ENCODE data around the gene SLC35D2. TPM values are rescaled to one million over a fixed set of nuclear protein-coding genes. Genes with fewer than 3 reads are reported as not detected.
"Not testable (repeated sequence)": the region's sequence is repeated elsewhere in the genome, so short reads cannot be mapped to it uniquely, and the experiment has no call there.

The SLC35D2 gene
- polyA plus RNA-seq, 3 donors = 34.3 to 42.8 (median 37.2) TPM

- DNase-seq = no peak
Observed at GRCh38 chr9:96320749-96321280, 62.7 kb downstream of the SLC35D2 start.

- no peak for DNase-seq
Observed at GRCh38 chr9:96318921-96319565, 64.5 kb downstream of the SLC35D2 start.

DNA sequence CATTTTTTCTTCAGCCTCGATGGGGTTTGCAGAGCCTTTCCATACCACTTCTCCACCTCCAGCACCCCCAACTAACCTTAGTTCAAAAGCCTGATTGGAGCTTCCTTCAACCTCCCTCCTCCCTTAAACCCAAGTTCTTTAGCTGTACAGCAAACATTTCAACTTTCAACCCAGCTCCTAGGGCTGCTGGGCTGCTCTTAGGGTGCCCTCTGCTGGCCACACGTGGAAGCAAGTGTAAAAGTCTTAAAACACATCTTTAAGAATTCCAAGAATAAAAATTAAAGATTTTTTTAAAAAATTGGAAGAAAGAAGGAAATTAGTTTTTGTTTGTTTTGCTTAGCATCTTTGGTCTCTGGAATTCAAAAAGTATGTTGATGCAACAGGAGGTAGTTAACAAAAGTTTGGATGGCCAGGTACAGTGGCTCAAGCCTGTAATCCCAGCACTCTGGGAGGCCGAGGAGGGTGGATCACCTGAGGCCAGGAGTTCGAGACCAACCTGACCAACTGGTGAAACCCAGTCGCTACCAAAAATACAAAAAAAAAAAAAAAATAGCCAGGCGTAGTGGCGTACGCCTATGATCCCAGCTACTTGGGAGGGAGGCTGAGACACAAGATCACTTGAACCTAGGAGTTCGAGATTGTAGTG, 66.1 kb downstream of the SLC35D2 start:
- DNase-seq = peak; percentile 58

- DNase-seq = no peak
Observed at GRCh38 chr9:96309850-96310249, 73.7 kb downstream of the SLC35D2 start.

GRCh38 chr9:96306958-96307357, 76.6 kb downstream of the SLC35D2 start:
- not testable (repeated sequence) for DNase-seq

- no peak for DNase-seq
Observed at GRCh38 chr9:96305171-96305570, 78.3 kb downstream of the SLC35D2 start.

GRCh38 chr9:96304230-96304629, 79.3 kb downstream of the SLC35D2 start:
- DNase-seq = no peak

GRCh38 chr9:96302021-96302420, 81.5 kb downstream of the SLC35D2 start, which contains the start of gene HSD17B3:
TSS of gene HSD17B3 (minus strand) at chr9:96302176. CDS start at chr9:96302104, 72 bp downstream.
- no peak for DNase-seq

DNA sequence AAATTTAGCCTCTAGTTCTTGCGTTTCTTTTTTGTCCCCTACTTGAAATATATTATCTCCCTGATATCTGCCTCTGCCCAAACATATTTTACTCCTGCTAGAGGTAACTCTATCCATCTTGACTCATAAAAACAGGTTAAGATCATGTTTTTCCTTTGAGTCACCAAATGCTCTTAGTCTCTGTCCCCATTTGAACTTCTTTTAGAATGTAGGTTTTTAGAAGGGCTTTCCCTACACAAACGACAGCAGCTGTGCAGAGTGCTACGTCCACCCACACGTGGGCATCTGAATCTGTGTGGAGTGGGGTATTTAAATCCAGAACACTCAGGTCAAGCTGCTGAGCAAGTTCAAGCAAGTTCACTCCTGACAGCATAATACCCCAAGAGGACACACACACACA, 83.7 kb downstream of the SLC35D2 start:
- no peak for DNase-seq

DNA sequence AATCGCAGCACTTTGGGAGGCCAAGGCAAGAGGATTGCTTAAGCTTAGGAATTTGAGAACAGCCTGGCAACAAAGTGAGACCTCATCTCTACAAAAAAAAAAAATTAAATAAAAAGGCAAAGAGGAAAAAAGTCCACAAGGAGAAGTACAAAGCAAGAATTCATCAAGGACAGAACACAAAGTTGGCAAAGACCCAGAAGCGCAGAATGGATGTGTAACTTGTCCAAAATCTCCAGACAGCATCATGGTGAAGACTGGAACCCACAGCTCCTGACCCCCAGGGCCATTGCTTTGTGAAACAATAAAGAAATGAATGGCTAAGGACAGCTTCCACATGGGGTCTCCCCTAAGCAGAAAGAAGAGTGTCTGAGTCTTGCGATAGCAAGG, 89.4 kb downstream of the SLC35D2 start:
- no peak for DNase-seq

DNA sequence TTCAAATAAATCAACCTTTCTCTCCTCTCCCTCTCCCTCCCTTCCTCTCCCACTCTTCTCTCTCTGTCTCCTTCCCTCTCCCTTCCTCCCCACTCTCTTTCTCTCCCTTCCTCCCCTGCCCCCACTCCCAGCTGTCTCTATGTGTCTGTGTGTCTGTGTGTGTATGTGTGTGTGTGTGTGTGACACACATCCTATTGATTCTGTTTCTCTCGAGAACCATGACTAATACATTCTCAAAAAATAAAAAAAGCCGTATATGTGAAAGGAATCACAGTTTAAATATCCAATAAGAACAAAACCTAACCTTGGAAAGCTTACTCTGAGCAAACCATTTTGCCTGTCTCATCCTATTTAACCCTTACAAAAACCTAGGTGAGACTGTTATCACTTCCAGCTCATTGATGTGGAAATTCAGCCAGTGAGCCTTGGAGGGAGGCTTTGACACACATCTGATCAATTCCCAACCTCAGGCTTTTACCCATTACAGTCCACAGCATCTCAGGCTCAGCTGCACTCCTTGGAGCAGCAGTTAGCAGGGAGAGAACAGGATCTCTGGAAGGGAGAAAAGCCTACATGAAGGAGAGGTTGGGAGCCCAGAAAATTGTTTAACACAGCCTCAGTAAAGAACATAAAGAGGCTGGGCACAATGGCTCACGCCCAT, 89.9 kb downstream of the SLC35D2 start:
- no peak for DNase-seq

DNA sequence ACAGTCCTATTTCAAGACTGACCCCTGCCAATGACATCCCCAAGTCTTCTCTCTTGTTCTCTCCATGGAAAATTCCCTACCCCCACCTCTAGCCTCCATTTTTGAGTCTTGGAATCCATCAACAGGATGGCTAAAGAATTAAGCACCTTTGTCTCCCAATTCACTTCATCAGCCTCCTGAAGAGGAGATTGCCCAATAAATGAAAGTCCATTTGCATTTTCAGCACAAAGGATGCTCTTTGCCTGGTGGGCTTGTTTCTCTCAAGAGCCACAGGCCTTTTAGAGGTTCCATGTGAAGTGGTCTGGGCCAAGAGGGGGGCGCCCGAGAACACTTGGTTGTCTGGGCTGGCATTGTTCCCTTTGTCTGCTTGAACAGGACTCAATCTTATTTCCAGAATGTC, 94.1 kb downstream of the SLC35D2 start:
- no peak for DNase-seq

DNA sequence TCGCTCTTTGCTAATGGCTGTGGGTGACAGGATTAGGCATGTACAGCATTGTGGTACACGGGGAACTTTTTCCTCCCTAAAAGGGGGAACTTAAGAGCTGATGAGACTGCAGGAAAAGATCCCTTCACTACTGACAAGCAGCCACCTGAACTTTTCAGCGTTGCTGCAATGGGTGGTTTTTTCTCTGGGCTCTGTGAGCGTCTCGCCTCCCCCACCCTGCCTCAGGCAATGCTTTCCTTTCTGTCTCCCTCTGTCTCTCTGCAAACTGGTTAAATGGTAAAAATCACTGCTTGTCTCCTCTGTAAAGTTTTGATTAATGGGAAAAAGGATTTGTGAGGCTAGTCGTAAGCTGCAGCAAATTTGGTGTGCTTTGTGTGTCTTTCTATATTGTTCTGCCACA, 101.9 kb downstream of the SLC35D2 start:
- no peak for DNase-seq

- DNase-seq = peak; percentile 66
Observed at GRCh38 chr9:96279932-96280331, 103.6 kb downstream of the SLC35D2 start.

- no peak for DNase-seq
Observed at GRCh38 chr9:96274939-96275338, 108.6 kb downstream of the SLC35D2 start.

Other genes with a start within 250 kb of the SLC35D2 start
- gene HSD17B3, start 81.5 kb downstream of the SLC35D2 start, polyA plus RNA-seq (ENCODE audit: insufficient read length in 3 of 3) = 1 to 10 TPM in 1 of 3 donors, under 1 TPM in 2; 0.31 to 1.5 (median 0.70) TPM
- gene ZNF367, start 34.7 kb upstream of the SLC35D2 start, polyA plus RNA-seq (ENCODE audit: insufficient read length in 3 of 3) = 1 to 10 TPM; 7.6 to 9.2 (median 8.6) TPM
- gene HABP4, start 66.5 kb upstream of the SLC35D2 start, polyA plus RNA-seq (ENCODE audit: insufficient read length in 3 of 3) = 10 to 100 TPM; 20.2 to 22.2 (median 20.2) TPM
- 10 to 100 TPM; 22.7 to 28.7 (median 27.9) TPM for gene CDC14B, start 236.1 kb upstream of the SLC35D2 start, polyA plus RNA-seq (ENCODE audit: insufficient read length in 3 of 3)

All from renal pelvis (tissue), 4 donors.